ENCODE data around the gene FKBP4.

Gene FKBP4

DNA sequence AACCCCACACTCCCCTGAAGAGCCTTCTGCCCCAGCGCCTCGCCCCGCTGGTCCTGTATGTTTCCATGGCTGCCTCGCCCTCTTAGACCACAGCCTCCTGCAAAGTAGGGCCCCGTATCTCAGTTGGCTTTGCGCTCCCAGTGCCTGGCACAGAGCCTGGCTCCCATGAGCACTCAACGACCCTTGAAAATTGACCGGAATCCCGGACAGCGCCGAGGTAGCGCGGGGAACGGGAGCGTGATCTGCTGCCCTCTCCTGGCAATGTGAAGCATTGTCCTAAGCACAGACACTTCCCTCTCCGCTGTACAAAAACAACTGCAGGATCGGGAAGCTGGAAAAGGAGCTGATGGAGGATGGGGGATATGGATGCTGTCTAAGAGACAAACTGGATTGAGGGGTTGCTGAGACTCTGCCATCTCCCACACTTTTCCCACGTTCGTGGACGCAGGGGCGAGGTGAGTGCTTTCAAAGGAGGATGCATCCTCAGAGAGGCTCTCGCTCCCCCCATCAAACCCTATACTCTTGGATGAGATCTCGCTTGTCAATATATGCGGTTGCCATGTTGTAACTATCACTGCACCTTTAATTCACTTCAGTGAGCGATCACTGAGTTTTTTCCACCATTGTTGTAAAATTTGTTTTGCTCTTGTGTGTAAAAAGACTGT is 10.7 kb upstream of the FKBP4 start:
- DNase-seq: peak; percentile 71

DNA sequence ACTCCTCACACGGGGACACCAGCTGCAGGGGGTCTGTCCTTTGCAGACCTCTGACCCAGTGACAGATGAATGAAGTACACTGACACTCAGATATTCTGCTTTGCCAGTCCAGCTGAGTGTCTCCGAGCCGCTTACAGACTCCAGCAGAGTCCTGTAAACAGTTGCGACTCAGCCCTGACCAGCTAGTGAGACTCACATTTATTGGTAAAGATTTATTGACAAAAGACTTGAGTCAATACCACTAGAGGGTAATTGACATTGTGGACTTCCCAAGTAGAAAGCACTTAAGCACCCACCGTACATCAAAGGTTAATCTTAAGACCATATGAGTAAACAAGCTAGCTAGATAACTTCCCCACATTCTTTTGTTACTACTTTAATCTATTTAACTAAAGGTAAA is 9.8 kb upstream of the FKBP4 start:
- DNase-seq: no peak

DNA sequence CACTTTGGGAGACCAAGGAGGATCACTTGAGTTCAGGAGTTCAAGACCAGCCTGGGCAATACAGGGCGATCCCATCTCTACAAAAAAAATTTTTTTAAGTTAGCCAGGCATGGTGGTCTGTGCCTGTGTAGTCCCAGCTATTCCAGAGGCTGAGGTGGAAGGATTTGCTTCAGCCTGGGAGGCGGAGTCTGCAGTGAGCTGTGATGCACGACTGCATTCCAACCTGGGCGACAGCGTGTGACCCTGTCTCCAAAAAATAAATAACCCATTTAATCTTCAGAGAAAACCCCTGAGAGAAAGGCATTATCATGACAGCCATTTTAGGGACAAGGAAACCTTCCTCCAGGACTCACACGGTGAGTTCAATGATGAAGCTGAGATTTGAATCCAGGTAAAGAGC is 3.7 kb upstream of the FKBP4 start:
- DNase-seq: no peak

DNA sequence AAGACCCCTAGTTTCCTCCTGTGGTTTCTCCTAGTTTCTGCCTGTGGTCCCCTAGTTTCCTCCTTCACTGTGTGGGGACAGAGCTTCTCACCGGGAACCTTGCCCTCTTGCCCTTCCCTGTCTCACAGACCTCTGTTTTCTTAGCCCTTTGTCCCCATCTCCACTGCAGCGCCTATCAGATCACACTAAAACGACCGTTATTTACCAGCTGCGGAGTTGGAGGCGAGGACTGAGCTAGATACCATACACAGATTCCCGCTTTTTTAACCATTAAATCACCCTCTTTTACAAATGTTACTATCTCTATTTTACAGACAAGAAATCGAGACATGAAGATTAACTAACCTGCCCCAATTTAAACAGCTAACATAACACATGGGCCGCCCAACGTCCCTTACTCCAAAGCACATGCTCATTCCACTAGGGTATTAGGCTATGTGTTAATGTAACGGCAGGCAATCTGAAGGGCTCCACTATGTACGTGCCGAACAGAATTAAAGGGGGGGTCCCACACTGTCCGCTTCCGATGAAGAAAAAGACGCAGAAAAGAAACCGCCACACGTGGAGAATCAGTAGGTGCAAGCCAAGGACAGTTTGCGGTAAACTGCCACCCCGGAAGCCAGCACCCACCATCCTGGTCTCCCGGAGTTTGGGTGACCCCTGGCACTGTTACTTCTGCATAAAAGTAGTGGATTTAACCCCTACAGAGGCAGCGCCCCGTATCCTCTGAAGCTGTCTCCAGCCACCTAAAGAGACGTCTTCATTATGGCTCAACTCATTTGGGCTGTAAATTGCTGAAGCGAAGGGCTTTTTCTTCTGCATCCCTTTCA is 1.9 kb upstream of the FKBP4 start:
- no peak for DNase-seq

DNA sequence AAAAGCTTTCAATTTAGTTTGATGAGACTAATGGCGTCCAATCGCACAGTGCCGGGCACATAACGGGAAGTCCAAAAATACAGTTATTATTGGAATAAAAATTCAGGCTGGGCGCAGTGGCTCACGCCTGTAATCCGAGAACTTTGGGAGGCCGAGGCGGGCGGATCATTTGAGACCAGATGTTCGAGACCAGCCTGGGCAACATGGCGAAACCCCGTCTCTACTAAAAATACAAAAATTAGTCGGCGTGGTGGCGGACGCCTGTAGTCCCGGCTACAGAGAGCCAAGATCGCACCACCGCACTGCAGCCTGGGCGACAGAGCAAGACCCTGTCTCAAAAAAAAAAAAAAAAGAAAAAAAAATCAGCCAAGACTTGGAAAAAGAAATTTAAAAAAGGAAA is 1.2 kb upstream of the FKBP4 start:
- DNase-seq: no peak

DNA sequence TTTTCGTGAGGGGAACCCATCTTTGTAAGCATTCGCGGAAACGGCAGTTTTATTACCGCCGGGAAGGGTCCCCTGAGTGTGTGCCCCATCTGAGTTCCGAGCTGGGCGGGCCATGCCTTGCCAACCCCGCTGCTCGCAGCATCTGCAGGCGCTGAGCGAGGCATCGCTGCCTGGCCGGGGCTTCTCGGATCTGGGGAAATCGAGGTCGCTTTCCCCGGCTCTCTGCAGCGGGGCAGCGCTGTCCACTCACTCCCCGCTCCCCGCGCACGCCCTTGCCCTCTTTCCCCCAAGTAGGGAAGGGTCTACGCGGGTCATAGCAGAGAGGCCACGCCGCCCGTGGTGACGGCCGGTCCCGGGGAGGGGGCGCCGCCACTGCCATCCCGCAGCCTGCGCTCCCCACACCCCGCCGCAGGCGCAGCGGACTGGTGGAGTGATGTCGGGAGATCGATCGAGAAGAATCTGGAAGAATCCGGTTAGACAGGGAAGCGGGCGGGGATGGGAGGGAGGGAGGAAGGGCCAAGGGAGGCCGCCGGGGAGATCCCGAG is 507 bp upstream of the FKBP4 start:
- peak; percentile 37 for DNase-seq

DNA sequence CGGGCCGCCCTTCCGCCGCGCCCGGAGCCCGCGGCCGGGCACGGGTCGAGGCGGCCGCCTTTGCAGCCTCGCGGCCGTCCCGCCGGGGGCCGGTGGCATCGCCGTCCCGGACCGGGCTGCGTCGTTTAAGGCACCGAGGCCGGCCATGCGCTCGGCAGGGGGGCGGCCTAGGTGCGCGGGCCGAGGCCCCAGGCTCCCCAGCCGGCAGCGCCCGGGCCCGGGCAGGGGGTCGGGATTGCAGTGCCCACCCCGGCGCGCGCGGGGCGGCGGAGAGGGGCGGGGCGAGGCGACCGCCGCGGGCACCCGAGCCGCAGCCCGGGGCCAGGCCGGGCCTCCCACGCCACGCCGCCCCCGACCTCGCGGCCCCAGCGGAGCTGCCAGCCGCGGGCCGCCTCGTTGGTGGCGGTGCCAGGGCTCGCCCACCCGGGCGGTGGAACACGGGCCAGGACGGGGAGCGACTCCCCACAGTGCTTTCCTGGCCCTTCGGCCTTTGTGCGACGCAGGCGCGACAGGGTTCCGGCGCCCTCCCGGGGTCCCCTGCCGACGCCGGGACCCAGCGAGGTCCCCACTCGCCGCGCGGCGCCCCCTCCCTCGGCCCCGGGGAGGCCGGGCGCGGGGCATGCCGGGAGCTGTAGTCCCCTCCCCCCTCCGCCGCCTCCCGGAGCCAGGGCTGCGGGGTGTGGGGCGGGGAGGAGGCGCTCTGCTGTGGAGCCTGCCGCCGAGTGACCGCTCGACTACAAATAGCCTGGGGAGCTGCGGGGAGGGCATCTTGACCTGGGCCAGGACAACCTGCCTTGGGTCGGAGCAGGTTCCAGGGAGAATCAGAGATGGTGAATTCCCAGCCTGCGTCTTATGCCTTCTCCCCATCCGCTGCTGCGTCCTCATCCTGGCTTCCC is 769 bp downstream of the FKBP4 start:
- peak; percentile 83 for DNase-seq

DNA sequence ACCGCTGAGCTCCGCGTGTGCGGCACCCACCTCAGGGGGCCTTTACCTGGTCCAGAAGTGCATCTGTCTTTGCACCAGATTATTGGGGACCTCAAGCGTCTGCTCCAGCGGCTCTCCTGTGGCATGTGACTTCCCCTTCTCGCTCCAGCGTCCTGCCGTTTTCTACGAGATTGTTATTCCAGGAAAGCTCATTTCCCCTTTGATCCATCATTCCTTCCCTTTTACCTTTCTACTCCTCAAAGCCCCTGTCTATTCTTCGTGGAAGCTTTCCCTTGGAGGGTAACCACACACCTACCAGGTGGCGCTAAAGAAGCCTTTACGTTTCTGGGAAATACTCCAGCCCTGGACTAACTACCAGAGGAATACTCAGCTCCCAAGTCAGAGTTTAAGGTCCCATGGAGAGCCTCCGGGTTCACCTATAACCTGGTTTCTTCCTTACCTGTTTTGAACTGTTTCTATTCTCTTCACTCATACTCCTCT is 1.5 kb downstream of the FKBP4 start:
- no peak for DNase-seq

DNA sequence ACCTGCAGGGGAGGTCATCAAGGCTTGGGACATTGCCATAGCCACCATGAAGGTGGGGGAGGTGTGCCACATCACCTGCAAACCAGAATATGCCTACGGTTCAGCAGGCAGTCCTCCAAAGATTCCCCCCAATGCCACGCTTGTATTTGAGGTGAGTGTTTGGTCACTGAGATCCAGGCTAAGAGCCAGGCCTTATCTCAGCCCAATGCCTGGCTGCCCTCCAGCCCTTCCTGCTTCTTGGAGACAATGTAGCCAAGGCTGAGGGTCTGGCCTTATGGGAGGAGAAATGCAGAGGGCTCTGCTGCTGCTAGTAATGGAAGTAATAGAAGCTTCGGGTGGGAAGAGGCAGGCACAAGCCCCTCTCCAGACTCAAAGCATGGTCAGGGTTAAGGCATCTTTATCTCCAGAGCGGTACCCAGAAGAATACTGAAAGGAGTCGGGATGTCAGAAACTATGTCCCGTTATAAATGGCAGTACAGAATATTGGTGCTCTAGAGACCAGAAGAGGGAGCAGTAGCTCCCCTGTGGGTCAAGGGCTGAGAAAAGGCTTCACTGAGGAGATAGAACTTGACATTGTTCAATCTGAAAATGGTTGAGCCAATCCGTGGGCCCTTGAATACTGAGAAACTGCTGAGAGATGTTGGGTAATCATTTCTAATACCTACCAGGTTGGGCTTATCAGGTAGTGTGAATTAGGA is 3.1 kb downstream of the FKBP4 start:
- no peak for DNase-seq

DNA sequence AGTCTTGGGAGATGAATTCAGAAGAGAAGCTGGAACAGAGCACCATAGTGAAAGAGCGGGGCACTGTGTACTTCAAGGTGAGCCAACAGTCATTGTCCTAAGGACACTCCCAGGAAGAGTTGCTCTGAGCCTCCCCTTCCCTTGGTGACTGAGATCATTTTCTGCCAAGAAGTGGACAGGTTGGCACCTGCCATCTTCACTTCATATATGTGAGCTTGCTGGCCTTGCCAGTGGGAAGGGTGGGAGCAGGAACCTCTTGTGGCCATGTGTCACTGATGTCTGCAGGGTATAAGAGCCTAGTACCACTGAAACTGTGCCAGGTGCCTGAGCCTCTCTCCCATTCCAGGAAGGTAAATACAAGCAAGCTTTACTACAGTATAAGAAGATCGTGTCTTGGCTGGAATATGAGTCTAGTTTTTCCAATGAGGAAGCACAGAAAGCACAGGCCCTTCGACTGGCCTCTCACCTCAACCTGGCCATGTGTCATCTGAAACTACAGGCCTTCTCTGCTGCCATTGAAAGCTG is 5.3 kb downstream of the FKBP4 start:
- DNase-seq: no peak

DNA sequence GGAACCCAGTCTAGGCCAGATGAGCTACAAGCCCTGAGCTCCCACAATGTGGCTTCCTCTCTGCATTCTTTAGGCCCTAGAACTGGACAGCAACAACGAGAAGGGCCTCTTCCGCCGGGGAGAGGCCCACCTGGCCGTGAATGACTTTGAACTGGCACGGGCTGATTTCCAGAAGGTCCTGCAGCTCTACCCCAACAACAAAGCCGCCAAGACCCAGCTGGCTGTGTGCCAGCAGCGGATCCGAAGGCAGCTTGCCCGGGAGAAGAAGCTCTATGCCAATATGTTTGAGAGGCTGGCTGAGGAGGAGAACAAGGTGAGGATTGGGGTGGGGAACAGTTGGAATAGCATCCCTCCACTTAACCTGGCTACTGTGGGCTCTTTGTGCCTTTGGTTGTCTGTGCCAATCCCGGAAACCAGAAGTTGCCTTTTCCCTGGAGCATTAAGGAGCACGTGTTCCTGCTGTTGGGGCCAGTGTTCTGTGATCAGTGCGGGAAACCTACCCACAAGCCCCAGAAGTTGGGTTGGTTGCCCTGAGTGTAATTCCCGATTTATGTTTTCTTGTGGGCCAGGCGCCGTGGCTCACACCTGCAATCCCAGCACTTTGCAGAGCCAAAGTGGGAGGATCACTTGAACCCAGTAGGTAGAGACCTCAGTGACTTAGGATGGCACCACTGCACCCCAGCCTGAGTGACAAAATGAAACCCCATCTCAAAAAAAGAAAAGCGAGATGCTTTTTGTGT is 6.4 kb downstream of the FKBP4 start:
- DNase-seq: no peak

DNA sequence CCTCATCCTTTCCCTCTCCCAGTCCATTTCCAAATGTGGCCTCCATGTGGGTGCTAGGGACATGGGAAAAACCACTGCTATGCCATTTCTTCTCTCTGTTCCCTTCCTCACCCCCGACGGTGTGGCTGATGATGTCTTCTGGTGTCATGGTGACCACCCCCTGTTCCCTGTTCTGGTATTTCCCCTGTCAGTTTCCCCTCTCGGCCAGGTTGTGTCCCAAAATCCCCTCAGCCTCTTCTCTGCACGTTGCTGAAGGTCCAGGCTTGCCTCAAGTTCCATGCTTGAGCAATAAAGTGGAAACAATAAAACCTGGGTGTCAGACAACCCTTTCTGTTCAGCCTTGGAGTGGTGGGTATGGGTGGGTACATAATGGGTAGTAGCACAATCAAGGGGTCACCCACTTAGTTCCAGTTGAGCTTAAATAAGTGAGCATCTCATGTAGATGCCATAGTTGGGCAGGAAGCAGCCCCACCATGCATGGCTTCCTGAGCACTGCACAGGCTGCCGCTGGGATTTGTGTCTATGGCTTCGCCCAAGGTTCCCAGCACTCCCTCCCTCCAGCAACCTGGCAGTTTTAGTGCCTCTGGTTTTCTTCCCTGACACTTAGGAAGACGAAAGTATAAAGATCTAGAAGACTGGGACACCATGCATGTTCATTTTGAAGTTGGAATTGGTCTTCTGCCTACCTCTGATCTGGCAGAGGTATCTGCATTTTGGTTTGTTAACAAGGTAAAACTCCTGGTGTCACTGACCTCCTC is 9.0 kb downstream of the FKBP4 start:
- no peak for DNase-seq

DNA sequence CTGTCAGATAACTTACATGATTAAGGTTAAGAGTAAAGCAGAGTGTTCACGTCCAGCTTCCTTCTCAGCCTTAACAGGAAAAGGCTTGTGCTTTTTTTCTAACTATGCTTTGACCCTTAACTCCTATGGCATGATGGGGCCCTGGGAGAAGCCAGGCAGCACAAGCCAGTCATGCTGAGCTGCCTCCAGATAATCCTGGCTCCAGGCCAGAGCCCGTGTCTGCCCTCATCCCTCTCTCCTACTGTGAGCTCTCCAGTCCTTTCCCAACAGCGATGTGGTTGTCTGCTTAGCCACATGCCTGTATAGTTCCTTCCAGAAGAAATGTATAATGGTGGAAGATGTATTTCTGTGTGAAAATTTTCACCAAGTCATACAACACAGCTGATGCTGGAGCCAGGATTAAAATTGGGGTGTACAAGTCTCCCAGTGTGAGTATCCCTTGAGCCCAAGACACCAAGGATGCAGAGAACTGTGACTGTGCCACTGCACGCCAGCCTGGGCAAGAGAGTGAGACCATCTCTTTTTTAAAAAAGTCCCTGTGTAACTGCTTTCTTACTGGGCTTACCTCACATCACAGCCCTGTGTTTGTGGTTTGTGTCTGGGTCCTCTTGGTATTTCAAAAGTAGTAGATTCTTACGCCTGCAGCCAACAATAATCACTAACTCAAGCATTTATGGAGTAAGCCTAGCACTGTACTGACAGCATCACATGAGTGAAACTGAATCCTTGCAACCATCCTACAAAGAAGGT is 9.8 kb downstream of the FKBP4 start:
- peak; percentile 65 for DNase-seq

DNA sequence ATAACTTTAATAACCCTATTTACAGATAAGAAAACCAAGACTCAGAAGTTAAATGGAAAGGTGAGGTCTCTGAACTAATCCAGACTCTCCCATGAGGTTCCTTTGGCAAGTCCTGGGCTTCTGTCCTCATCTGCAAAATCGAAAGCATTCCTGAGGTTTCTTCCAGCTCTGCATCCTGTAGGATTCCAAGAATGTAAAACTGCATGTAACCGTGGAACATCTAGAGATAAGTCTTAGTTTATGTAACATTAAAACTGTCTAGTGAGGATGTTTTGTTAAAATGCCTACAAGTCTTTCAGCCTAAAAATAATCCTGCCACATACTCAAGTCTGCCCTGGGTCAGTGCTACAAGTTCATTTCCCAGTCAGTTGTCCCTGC is 10.4 kb downstream of the FKBP4 start:
- DNase-seq: no peak

DNA sequence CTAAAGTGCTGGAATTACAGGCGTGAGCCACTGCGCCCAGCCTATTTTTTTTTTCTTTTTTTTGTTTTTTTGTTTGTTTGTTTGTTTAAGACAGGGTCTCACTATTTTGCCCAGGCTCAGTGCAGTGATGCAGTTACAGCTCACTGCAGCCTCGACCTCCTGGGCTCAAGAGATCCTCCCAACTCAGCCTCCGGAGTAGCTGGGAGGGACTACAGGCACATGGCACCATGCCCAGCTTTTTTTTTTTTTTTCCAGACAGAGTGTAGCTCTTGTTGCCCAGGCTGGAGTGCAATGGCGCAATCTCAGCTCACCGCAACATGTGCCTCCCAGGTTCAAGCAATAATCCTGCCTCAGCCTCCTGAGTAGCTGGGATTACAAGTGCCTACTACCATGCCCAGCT is 11.9 kb downstream of the FKBP4 start:
- DNase-seq: no peak

DNA sequence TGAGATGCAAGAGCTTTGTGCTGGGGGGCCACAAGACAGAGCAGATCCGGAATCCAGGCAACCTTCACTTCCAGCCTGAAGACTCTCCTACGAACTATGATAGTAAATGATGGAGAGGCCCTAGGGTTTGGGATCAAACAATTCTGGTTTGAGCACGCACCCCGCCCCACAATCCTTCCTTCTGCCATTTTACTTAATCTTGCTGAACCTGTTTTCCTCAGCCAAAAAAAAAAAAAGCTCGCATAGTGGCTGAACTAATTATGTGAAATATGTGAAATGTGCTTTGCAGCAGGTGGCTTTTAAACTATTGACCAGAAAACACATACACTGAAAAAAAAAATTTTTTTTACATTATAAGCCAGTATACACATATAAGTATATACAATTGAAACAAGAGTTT is 17.0 kb downstream of the FKBP4 start:
- no peak for DNase-seq

DNA sequence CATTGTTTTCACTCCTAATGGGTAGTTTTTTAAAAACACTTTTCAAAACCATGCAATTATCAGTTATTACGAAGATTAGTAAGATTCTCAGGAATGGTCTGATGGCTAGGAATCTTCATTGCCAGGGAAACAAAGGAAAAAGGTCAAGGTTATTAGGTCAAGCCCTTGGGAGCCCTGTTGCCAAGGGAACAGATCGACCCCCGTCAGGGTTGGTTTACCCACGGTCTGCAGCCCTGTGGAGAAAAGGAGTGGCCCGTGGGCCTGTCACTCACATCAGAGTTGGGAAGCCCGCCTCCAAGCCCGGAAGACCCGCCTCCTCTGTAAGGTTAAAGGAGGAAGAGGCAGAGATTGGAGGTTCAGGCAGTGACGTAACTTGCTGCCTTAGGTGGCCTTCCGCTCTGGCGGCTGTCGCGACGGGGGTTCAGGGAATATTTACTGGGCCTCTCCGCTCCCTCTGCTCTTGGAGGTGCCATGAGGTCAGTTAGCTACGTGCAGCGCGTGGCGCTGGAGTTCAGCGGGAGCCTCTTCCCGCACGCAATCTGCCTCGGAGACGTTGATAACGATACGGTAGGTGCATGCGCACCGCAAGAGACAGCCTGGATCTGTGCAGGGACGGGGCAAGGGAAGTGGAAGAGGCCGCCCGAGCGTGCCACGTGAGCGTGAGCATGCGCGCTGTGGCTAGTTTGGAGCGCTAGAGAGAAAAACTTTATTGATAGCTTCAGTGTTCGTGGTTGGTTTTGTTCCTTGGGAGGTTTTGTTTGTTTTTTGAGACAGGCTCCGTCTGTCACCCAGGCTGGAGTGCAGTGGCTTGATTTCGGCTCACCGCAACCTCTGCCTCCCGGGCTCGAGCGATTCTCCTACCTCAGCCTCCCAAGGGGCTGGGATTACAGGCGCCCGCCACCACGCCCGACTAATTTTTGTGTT is 17.8 kb downstream of the FKBP4 start, which contains the start of gene ITFG2:
Gene ITFG2 (plus strand): TSS at position 379 of the 924 bp plus-strand sequence. CDS start 93 bp downstream, at position 472.
- DNase-seq: peak; percentile 99

All from femur (tissue), 1 donor.